Activated CD4-positive, alpha-beta T cell treated with anti-CD3 and anti-CD28 coated beads for 36 hours (primary cell): ENCODE data around the gene PLAC1. TPM values are rescaled to one million over a fixed set of nuclear protein-coding genes. Genes with fewer than 3 reads are reported as not detected.

ENCODE experiments used
- ATAC-seq: fragments of 200-7000 bp; cut with Tn5 transposase; one replicate; pipeline ENCODE4 v1.10.0; 2021; ENCODE audit warnings: mild to moderate bottlenecking, moderate library complexity
- CTCF ChIA-PET: fragments of 350-600 bp; sonication (Branson Sonifier 250); formaldehyde crosslinking; loops from one replicate; lab custom pipeline; 2021; ENCODE audit warnings: antibody characterized with exemption; lab: Charles Lee
- POLR2A ChIA-PET: fragments of 350-600 bp; sonication (Branson Sonifier 250); formaldehyde crosslinking; loops from one replicate; lab custom pipeline; 2021; ENCODE audit warnings: antibody characterized with exemption, inconsistent platforms; lab: Charles Lee
- DNase-seq: peaks from one replicate; pipeline ENCODE4 v3.0.0-alpha.2; 2020
- H3K27ac Mint-ChIP-seq: one replicate; pipeline ENCODE4 v1.8.0; 2021; ENCODE audit warnings: mixed read lengths
- H3K27me3 Mint-ChIP-seq: one replicate; pipeline ENCODE4 v1.8.0; 2021; ENCODE audit warnings: mixed read lengths
- H3K36me3 Mint-ChIP-seq: one replicate; pipeline ENCODE4 v1.8.0; 2021; ENCODE audit warnings: low read depth, mixed read lengths
- H3K4me1 Mint-ChIP-seq: one replicate; pipeline ENCODE4 v1.8.0; 2021; ENCODE audit warnings: mixed read lengths
- H3K4me3 Mint-ChIP-seq: one replicate; pipeline ENCODE4 v1.8.0; 2021; ENCODE audit warnings: mild to moderate bottlenecking, moderate library complexity, mixed read lengths
- H3K9me3 Mint-ChIP-seq: one replicate; pipeline ENCODE4 v1.8.0; 2021; ENCODE audit warnings: low read depth, mixed read lengths
- intact Hi-C, 2 experiments: fragments of 100-400 bp; cut with DNase I in 1 of 2; cut with micrococcal nuclease in 1 of 2; formaldehyde crosslinking; loops; one replicate each; pipeline versions ENCODE4 v1.14.2 to v1.15.1; 2022 to 2024; cut with DNase I, micrococcal nuclease
- total RNA-seq, 2 experiments: library from RNA; stranded (reverse); gene quantifications; one replicate each; pipeline ENCODE4 v1.2.3, GENCODE V29; 2021

PLAC1 gene
- total RNA-seq, 2 experiments from 2014 or later: 0.18 TPM; not detected in 1

- H3K9me3 Mint-ChIP-seq: no peaks in the 10 kb centered on the region
- ATAC-seq: peak; percentile 23
- peaks cover 7% of the 10 kb centered on the region for H3K27me3 Mint-ChIP-seq
- intact Hi-C loops: no loop called here
- DNase-seq: no peak
- CTCF ChIA-PET: interaction anchor here (1.2 kb wide), 1 partner anchor 52 kb away, joined by 3 read pairs; no protein-coding TSS in a partner anchor
- POLR2A ChIA-PET: no interaction called here
- no peak overlapping the region for H3K4me3 Mint-ChIP-seq
- no peaks in the 10 kb centered on the region for H3K36me3 Mint-ChIP-seq
- H3K4me1 Mint-ChIP-seq: peaks cover 15% of the 10 kb centered on the region
- peak overlapping the region; percentile 82 for H3K27ac Mint-ChIP-seq
These were observed 54.2 kb downstream of the PLAC1 start for GRCh38 chrX:134603806-134604700.

DNA sequence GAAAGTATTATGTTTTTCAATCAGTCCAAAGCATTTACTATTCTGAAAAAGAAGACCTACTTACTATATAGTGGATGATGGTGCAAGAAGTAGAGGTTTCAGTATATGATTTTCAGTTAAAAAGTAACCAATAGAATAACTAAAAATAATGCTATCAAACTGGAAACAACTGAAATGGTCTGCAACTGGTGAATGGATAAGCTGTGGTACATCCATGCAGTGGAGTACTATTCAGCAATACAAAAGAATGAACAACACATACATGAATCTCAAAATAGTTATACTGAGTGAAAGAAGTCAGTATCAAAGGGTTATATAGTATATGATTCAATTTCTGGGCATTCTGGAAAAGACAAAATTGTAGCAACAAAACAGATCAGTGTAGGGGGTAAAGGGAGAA is 55.9 kb downstream of the PLAC1 start:
- ChIA-PET CTCF (interaction anchor here (0.6 kb wide), 1 partner anchor 147 kb away, joined by 3 read pairs; no protein-coding TSS in a partner anchor), POLR2A (no interaction called here)
- intact Hi-C loops: no loop called here
- H3K4me3 Mint-ChIP-seq: no peak overlapping the region
- peaks cover 5% of the 10 kb centered on the region for H3K9me3 Mint-ChIP-seq
- DNase-seq (no peak), ATAC-seq (no peak)
- no peaks in the 10 kb centered on the region for H3K36me3 Mint-ChIP-seq
- H3K4me1 Mint-ChIP-seq: peaks cover 28% of the 10 kb centered on the region
- H3K27me3 Mint-ChIP-seq: peaks cover 13% of the 10 kb centered on the region
- no peak overlapping the region for H3K27ac Mint-ChIP-seq

- no peak for DNase-seq
- Mint-ChIP-seq H3K4me1 (peaks cover 30% of the 10 kb centered on the region), H3K9me3 (peaks cover 5% of the 10 kb centered on the region), H3K27me3 (peaks cover 18% of the 10 kb centered on the region), H3K36me3 (no peaks in the 10 kb centered on the region), H3K4me3 (no peak overlapping the region), H3K27ac (no peak overlapping the region)
- intact Hi-C loops: no loop called here
- ATAC-seq: no peak
- ChIA-PET POLR2A (interaction anchor here (0.6 kb wide), 1 partner anchor 207 kb away, joined by 3 read pairs; no protein-coding TSS in a partner anchor), CTCF (no interaction called here)
These were observed 57.0 kb downstream of the PLAC1 start for GRCh38 chrX:134601240-134601765.

DNA sequence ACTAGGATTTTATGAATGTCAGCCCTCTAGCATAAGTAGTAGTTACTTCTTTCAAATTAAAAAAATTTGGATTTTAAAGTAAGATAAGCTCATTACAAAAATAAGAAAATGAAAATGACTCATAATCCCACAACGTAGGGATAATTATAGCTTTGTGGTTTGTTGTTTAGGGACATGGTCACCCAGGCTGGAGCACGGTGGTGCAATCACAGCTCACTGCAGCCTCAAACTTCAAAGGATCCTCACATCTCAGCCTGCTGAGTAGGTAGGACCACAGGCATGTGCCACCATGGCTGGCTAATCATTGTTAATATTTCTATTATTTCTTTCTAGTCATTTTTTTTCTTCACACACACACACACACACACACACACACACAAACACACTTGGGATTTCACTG is 57.6 kb downstream of the PLAC1 start:
- CTCF ChIA-PET: no interaction called here
- Mint-ChIP-seq H3K27me3 (peaks cover 22% of the 10 kb centered on the region), H3K9me3 (peaks cover 5% of the 10 kb centered on the region), H3K27ac (no peak overlapping the region), H3K36me3 (no peaks in the 10 kb centered on the region), H3K4me1 (peaks cover 30% of the 10 kb centered on the region), H3K4me3 (no peak overlapping the region)
- intact Hi-C loops: no loop called here
- no peak for DNase-seq
- POLR2A ChIA-PET: interaction anchor here (0.6 kb wide), 2 partner anchors 207 to 415 kb away, joined by 3 to 12 read pairs; no protein-coding TSS in a partner anchor
- ATAC-seq: no peak

DNA sequence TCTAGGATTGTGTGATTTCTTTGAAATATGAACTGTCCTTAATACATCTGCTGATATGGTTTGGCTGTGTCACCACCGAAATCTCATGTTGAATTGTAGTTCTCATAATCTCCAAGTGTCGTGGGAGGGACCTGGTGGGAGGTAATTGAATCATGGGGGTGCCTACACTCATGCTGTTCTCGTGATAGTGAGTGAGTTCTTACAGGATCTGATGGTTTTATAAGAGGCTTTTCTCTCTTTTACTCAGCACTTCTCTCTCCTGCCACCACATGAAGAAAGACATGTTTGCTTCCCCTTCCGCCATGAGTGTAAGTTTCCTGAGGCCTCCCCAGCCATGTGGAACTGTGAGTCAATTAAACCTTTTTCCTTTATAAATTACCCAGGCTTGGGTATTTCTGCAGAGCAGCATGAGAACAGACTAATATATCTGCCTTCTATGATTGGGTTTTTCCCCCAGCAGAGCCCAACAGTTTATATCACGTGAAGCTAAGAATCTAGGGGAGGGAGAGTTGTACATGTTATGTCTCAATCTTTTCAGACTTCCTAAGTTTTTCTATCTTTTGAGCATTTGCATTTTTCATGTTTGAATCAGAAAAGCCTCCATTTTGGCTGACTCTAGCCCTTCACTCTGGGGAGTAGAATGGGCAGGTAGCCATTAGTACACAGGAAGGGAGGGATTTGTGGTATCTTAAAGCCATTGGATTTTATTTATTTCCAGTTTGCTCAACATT is 58.9 kb downstream of the PLAC1 start:
- peak; percentile 67 for DNase-seq
- no peaks in the 10 kb centered on the region for H3K36me3 Mint-ChIP-seq
- H3K4me1 Mint-ChIP-seq: peaks cover 28% of the 10 kb centered on the region
- H3K27me3 Mint-ChIP-seq: peaks cover 26% of the 10 kb centered on the region
- H3K4me3 Mint-ChIP-seq: no peak overlapping the region
- CTCF ChIA-PET: no interaction called here
- ATAC-seq: peak; percentile 92
- H3K27ac Mint-ChIP-seq: peak overlapping the region; percentile 25
- POLR2A ChIA-PET: interaction anchor here (0.5 to 0.6 kb wide), 2 partner anchors 54 to 314 kb away, joined by 3 to 4 read pairs; no protein-coding TSS in a partner anchor
- intact Hi-C loops: loop anchor here (1.0 to 2.0 kb wide), 4 partner anchors 23 to 119 kb away; no protein-coding TSS in a partner anchor
- peaks cover 5% of the 10 kb centered on the region for H3K9me3 Mint-ChIP-seq

DNA sequence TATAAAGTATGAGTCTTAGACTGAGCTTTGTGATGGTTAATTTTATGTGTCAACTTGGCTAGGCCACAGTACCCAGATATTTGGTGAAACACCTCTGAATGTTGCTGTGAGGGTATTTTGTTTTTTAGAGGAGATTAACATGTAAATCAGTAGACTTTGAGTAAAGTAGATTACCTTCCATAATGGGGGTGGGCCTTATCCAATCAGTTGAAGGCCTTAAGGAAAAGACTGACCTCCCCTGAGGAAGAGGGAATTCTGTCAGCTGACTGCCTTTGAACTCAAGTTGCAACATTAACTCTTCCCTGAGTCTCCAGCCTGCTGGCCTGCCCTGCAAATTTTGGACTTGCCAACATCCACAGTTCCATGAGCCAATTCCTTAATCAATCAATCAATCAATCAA is 66.0 kb downstream of the PLAC1 start:
- no peak for DNase-seq
- ChIA-PET CTCF (interaction anchor here (0.6 kb wide), 1 partner anchor 47 kb away, joined by 3 read pairs; no protein-coding TSS in a partner anchor), POLR2A (no interaction called here)
- no peak overlapping the region for H3K4me3 Mint-ChIP-seq
- intact Hi-C loops: no loop called here
- peaks cover 2% of the 10 kb centered on the region for H3K4me1 Mint-ChIP-seq
- H3K27me3 Mint-ChIP-seq: peaks cover 34% of the 10 kb centered on the region
- H3K27ac Mint-ChIP-seq: no peak overlapping the region
- ATAC-seq: no peak
- no peaks in the 10 kb centered on the region for H3K9me3 Mint-ChIP-seq
- H3K36me3 Mint-ChIP-seq: no peaks in the 10 kb centered on the region

- DNase-seq (no peak), ATAC-seq (no peak)
- Mint-ChIP-seq H3K9me3 (no peaks in the 10 kb centered on the region), H3K4me1 (no peaks in the 10 kb centered on the region), H3K36me3 (no peaks in the 10 kb centered on the region), H3K27me3 (peaks cover 28% of the 10 kb centered on the region), H3K4me3 (no peak overlapping the region), H3K27ac (no peak overlapping the region)
- POLR2A ChIA-PET: no interaction called here
- intact Hi-C loops: no loop called here
- CTCF ChIA-PET: no interaction called here
These were observed 66.8 kb downstream of the PLAC1 start for GRCh38 chrX:134591502-134591901.

- ChIA-PET POLR2A (no interaction called here), CTCF (interaction anchor here (0.5 kb wide), 1 partner anchor 54 kb away, joined by 4 read pairs; no protein-coding TSS in a partner anchor)
- Mint-ChIP-seq H3K27me3 (peaks cover 18% of the 10 kb centered on the region), H3K4me3 (no peak overlapping the region), H3K27ac (no peak overlapping the region), H3K9me3 (no peaks in the 10 kb centered on the region), H3K4me1 (no peaks in the 10 kb centered on the region), H3K36me3 (no peaks in the 10 kb centered on the region)
- ATAC-seq: no peak
- no peak for DNase-seq
- intact Hi-C loops: no loop called here
These were observed 69.5 kb downstream of the PLAC1 start for GRCh38 chrX:134588806-134589205.

- POLR2A ChIA-PET: interaction anchor here (0.6 kb wide), 1 partner anchor 80 kb away, joined by 3 read pairs; no protein-coding TSS in a partner anchor
- H3K36me3 Mint-ChIP-seq: no peaks in the 10 kb centered on the region
- DNase-seq (no peak), ATAC-seq (no peak)
- no peak overlapping the region for H3K4me3 Mint-ChIP-seq
- H3K27me3 Mint-ChIP-seq: no peaks in the 10 kb centered on the region
- intact Hi-C loops: no loop called here
- CTCF ChIA-PET: no interaction called here
- peaks cover 2% of the 10 kb centered on the region for H3K4me1 Mint-ChIP-seq
- no peaks in the 10 kb centered on the region for H3K9me3 Mint-ChIP-seq
- H3K27ac Mint-ChIP-seq: no peak overlapping the region
These were observed 77.4 kb downstream of the PLAC1 start for GRCh38 chrX:134580907-134581306.

- ATAC-seq: no peak
- POLR2A ChIA-PET: no interaction called here
- Mint-ChIP-seq H3K36me3 (no peaks in the 10 kb centered on the region), H3K9me3 (no peaks in the 10 kb centered on the region), H3K4me1 (peaks cover 2% of the 10 kb centered on the region), H3K27me3 (no peaks in the 10 kb centered on the region), H3K27ac (no peak overlapping the region), H3K4me3 (no peak overlapping the region)
- DNase-seq: no peak
- CTCF ChIA-PET: no interaction called here
- intact Hi-C loops: no loop called here
These were observed 84.6 kb downstream of the PLAC1 start for GRCh38 chrX:134573683-134574035.
